H1 (cell line): Measurements from ENCODE around the gene PPOX.

Source experiments
- CHD7 ChIP-seq: fragments of 300-600 bp; sonication (generic); IDR thresholded peaks from 2 replicates; pipeline ENCODE4 v1.7.1; 2012; ENCODE audit warnings: low read length, moderate library complexity, mild to moderate bottlenecking, inconsistent platforms; ENCODE audit not compliant: insufficient replicate concordance
- CREB1 ChIP-seq: IDR thresholded peaks from 2 replicates; pipeline ENCODE4 v1.6.1; 2012; ENCODE audit warnings: inconsistent platforms
- HDAC6 ChIP-seq: IDR thresholded peaks from one replicate; pipeline ENCODE4 v1.7.1; 2012; ENCODE audit warnings: low read depth, mild to moderate bottlenecking, inconsistent platforms, low read length, moderate library complexity
- TF ChIP-seq, protein P1 (sequence below), 3 experiments: IDR thresholded peaks; 1 replicate in 2 of 3; 2 replicates in 1 of 3; pipeline versions ENCODE4 v1.5.1 to v1.6.1; 2011; ENCODE audit warnings: low read length in 3 of 3, mild to moderate bottlenecking in 3 of 3, inconsistent platforms in 2 of 3, low read depth in 1 of 3, moderate library complexity in 1 of 3; ENCODE audit not compliant: insufficient read depth in 1 of 3; ENCODE audit errors: control extremely low read depth in 1 of 3

- TF ChIP-seq, protein P1, sequence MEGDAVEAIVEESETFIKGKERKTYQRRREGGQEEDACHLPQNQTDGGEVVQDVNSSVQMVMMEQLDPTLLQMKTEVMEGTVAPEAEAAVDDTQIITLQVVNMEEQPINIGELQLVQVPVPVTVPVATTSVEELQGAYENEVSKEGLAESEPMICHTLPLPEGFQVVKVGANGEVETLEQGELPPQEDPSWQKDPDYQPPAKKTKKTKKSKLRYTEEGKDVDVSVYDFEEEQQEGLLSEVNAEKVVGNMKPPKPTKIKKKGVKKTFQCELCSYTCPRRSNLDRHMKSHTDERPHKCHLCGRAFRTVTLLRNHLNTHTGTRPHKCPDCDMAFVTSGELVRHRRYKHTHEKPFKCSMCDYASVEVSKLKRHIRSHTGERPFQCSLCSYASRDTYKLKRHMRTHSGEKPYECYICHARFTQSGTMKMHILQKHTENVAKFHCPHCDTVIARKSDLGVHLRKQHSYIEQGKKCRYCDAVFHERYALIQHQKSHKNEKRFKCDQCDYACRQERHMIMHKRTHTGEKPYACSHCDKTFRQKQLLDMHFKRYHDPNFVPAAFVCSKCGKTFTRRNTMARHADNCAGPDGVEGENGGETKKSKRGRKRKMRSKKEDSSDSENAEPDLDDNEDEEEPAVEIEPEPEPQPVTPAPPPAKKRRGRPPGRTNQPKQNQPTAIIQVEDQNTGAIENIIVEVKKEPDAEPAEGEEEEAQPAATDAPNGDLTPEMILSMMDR (IDR thresholded peaks at IDR 0.05; ENCODE audit: control extremely low read depth in 1 of 3, insufficient read depth in 1 of 3, low read depth in 1 of 3, low read length in 3 of 3): no peak
- no peak for TF ChIP-seq CREB1
- no peak for TF ChIP-seq CHD7
- no peak for TF ChIP-seq HDAC6
Observed at GRCh38 chr1:161216945-161217712, 50.9 kb downstream of the PPOX start.
